ENCODE results near the gene TENM4.

GRCh38 chr11:78767027-78767932 is 673.5 kb downstream of the TENM4 start:
- no peak for TF ChIP-seq POLR2A (IDR thresholded peaks at IDR 0.05)
- TF ChIP-seq CTCF (IDR thresholded peaks at IDR 0.05): no peak
